ENCODE data around the gene PGBD2. TPM values are rescaled to one million over a fixed set of nuclear protein-coding genes. Genes with fewer than 3 reads are reported as not detected.

Gene PGBD2
- total and polyA plus RNA-seq, 9 of the 15 experiments (the other 6 are each of a cell fraction or from before 2014, with no cell fraction given), result 11.9 to 21.8 (median 14.7) TPM

DNA sequence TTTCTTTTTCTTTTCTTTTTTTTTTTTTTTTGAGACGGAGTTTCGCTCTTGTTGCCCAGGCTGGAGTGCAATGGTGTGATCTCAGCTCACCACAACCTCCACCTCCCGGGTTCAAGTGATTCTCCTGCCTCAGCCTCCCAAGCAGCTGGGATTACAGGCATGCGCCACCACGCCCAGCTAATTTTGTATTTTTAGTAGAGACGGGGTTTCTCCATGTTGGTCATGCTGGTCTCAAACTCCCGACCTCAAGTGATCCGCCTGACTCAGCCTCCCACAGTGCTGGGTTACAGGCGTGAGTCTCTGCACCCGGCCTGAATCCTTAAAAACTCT lies 16.2 kb upstream of the PGBD2 start (continued):
- peak; percentile 18; the same call in 1 of the 2 replicates for TF ChIP-seq ZFX (CRISPR knock-in tag; IDR thresholded peaks at IDR 0.05)
- peak; percentile 27 for TF ChIP-seq ZFP36 (IDR thresholded peaks at IDR 0.05; ENCODE audit: low read depth, low read length, partially characterized antibody)
- TF ChIP-seq, protein P1, sequence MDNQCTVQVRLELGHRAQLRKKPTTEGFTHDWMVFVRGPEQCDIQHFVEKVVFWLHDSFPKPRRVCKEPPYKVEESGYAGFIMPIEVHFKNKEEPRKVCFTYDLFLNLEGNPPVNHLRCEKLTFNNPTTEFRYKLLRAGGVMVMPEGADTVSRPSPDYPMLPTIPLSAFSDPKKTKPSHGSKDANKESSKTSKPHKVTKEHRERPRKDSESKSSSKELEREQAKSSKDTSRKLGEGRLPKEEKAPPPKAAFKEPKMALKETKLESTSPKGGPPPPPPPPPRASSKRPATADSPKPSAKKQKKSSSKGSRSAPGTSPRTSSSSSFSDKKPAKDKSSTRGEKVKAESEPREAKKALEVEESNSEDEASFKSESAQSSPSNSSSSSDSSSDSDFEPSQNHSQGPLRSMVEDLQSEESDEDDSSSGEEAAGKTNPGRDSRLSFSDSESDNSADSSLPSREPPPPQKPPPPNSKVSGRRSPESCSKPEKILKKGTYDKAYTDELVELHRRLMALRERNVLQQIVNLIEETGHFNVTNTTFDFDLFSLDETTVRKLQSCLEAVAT (IDR thresholded peaks at IDR 0.05), result peak in 1 of 2 experiments; percentile 79; a peak in 2 of 4 replicates

DNA sequence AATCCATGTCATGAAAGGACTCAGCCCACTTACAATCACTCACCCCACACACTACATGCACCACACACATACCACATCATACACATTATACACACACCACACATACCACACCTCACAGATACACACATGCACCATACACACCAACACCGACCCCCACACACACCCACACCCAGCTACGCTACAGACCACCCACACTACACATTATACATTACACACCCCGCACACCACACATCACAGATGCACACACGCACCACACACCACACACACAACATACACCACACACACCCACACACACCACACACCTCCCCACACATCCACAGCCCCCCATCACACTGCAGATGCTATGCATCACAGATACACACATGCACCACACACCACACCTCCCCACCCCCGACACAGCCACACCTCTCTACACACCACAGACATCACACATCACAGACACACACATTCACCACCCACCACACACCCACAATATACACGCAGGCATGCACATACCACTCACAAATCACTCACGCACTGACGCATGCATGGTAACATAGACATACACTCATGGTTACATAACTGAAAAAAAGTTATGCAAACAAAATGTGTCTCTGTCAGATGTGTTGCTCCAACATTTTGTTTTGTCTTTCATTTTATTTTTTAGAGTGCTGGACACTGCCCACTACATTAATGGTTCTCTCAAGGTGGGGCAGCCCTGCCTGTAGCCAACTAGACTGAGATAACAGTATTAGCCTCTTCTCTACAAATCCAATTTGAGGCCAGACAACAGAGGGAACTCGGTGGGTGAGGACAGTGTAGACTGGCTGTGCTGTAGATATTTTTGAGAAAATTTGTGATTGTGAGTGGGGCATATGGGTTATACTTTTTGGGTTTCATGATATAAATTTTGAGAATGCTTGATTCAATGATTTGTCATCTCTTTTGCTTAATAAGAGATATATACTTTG lies 15.2 kb upstream of the PGBD2 start:
- FAIRE-seq, result peak; percentile 37
- Histone ChIP-seq H3K27me3 (ENCODE audit: control insufficient read depth in 2 of 2, insufficient read depth in 2 of 2, low read length in 2 of 2) (no peaks in the 10 kb centered on the region), H3K9me1 (ENCODE audit: control insufficient read depth, insufficient read depth, low read length) (no peaks in the 10 kb centered on the region), H3K9me3 (replicated peaks; ENCODE audit: control insufficient read depth, insufficient read depth, low read depth, low read length) (no peaks in the 10 kb centered on the region), H3K4me2 (ENCODE audit: insufficient read depth, low read length) (peak overlapping the region; percentile 42), H3K36me3 (ENCODE audit: control insufficient read depth, insufficient read depth, low read length) (no peaks in the 10 kb centered on the region), H3K27ac (ENCODE audit: extremely low read depth, low read depth, low read length) (peak overlapping the region; percentile 94), H3K9ac (ENCODE audit: insufficient read depth in 1 of 2, low read depth in 2 of 2, low read length in 2 of 2) (peak overlapping the region; percentile 38 to 68; a peak in 3 of 4 replicates), H4K20me1 (replicated peaks; ENCODE audit: control insufficient read depth, insufficient read depth, low read length) (no peaks in the 10 kb centered on the region), H3K4me1 (replicated peaks in 1 of 2; ENCODE audit: control insufficient read depth in 2 of 2, insufficient read depth in 2 of 2, low read length in 2 of 2) (peaks cover 26 to 54% of the 10 kb centered on the region in 2 experiments), H3K79me2 (ENCODE audit: control insufficient read depth, insufficient read depth, low read length) (no peaks in the 10 kb centered on the region), H3K4me3 (no peak overlapping the region), H2AFZ (ENCODE audit: low read depth, low read length) (peak overlapping the region; percentile 75)
- peak in 3 of 4 experiments; percentile 48 to 59 (median 51) for DNase-seq (ENCODE audit: extremely low read depth in 1 of 4, low spot score in 3 of 4)
- CTCF ChIA-PET (ENCODE audit: low intra/inter-chr PET ratio), result interaction anchor here (0.7 kb wide), 1 partner anchor 20 kb away, joined by 3 read pairs; no protein-coding TSS in a partner anchor
- ATAC-seq, result peak; percentile 58
- POLR2A ChIA-PET, result interaction anchor here (1.8 kb wide), 1 partner anchor 10 kb away, joined by 5 read pairs; no protein-coding TSS in a partner anchor
- intact Hi-C loops (cut with micrococcal nuclease) (no loop called here), in situ Hi-C loops (cut with MboI) (no loop called here)
- no TSS peak for BruUV-seq (replicated peaks)
- WGBS (ENCODE audit: insufficient coverage, low coverage, missing lambda C conversion rate), result 59% methylated on average over 7 of the region's 9 CpGs
- TF ChIP-seq ZNF75A (CRISPR knock-in tag; IDR thresholded peaks at IDR 0.05) (0 out of 2 replicates have a peak, but pooled peaks have one; percentile 22), TEAD1 (CRISPR knock-in tag; IDR thresholded peaks at IDR 0.05) (0 out of 4 replicates have a peak, but pooled peaks of 1 of the 2 experiments have one; percentile 43), RBBP5 (IDR thresholded peaks at IDR 0.05; ENCODE audit: borderline replicate concordance, insufficient read depth, low read length, poor library complexity, severe bottlenecking) (no peak), L3MBTL2 (IDR thresholded peaks at IDR 0.05) (no peak)
- TF ChIP-seq, protein P2, sequence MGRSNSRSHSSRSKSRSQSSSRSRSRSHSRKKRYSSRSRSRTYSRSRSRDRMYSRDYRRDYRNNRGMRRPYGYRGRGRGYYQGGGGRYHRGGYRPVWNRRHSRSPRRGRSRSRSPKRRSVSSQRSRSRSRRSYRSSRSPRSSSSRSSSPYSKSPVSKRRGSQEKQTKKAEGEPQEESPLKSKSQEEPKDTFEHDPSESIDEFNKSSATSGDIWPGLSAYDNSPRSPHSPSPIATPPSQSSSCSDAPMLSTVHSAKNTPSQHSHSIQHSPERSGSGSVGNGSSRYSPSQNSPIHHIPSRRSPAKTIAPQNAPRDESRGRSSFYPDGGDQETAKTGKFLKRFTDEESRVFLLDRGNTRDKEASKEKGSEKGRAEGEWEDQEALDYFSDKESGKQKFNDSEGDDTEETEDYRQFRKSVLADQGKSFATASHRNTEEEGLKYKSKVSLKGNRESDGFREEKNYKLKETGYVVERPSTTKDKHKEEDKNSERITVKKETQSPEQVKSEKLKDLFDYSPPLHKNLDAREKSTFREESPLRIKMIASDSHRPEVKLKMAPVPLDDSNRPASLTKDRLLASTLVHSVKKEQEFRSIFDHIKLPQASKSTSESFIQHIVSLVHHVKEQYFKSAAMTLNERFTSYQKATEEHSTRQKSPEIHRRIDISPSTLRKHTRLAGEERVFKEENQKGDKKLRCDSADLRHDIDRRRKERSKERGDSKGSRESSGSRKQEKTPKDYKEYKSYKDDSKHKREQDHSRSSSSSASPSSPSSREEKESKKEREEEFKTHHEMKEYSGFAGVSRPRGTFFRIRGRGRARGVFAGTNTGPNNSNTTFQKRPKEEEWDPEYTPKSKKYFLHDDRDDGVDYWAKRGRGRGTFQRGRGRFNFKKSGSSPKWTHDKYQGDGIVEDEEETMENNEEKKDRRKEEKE (IDR thresholded peaks at IDR 0.05; ENCODE audit: borderline replicate concordance in 1 of 2, control insufficient read depth in 1 of 2, low read depth in 2 of 2, low read length in 1 of 2), result no peak
- TF ChIP-seq, protein P3, sequence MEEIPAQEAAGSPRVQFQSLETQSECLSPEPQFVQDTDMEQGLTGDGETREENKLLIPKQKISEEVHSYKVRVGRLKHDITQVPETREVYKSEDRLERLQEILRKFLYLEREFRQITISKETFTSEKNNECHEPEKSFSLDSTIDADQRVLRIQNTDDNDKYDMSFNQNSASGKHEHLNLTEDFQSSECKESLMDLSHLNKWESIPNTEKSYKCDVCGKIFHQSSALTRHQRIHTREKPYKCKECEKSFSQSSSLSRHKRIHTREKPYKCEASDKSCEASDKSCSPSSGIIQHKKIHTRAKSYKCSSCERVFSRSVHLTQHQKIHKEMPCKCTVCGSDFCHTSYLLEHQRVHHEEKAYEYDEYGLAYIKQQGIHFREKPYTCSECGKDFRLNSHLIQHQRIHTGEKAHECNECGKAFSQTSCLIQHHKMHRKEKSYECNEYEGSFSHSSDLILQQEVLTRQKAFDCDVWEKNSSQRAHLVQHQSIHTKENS (CRISPR knock-in tag; IDR thresholded peaks at IDR 0.05), result no peak
- TF ChIP-seq, protein P4, sequence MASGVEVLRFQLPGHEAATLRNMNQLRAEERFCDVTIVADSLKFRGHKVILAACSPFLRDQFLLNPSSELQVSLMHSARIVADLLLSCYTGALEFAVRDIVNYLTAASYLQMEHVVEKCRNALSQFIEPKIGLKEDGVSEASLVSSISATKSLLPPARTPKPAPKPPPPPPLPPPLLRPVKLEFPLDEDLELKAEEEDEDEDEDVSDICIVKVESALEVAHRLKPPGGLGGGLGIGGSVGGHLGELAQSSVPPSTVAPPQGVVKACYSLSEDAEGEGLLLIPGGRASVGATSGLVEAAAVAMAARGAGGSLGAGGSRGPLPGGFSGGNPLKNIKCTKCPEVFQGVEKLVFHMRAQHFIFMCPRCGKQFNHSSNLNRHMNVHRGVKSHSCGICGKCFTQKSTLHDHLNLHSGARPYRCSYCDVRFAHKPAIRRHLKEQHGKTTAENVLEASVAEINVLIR (CRISPR knock-in tag; IDR thresholded peaks at IDR 0.05), result no peak
